Adrenal gland (tissue), 12 donors: ENCODE measurements around the gene LAMA2. TPM values are rescaled to one million over a fixed set of nuclear protein-coding genes. Genes with fewer than 3 reads are reported as not detected.

ENCODE experiments used
- DNase-seq, 7 donors: peaks; one replicate each; pipeline ENCODE4 v3.0.0-alpha.2; 2019 to 2020
- H3K27ac ChIP-seq, 5 donors: fragments of 200-600 bp; sonication (generic) in 4 of 5; 1 replicate in 3 of 5; 2 replicates in 2 of 5; pipeline versions ENCODE4 v1.5.1 to v1.8.0; 2016 to 2020; ENCODE audit warnings: mild to moderate bottlenecking in 1 of 5
- H3K27me3 ChIP-seq: fragments of 200-600 bp; 2 replicates; pipeline ENCODE4 v1.8.0; 2021
- H3K36me3 ChIP-seq, 2 donors: fragments of 200-600 bp; replicated peaks in 1 of 2; 1 replicate in 1 of 2; 2 replicates in 1 of 2; pipeline versions ENCODE4 v1.5.1 to v1.8.0; 2018 to 2022
- H3K4me1 ChIP-seq, 2 donors: fragments of 200-600 bp; replicated peaks in 1 of 2; 1 replicate in 1 of 2; 2 replicates in 1 of 2; pipeline versions ENCODE4 v1.5.1 to v1.8.0; 2018 to 2021
- H3K4me3 ChIP-seq, 4 donors: fragments of 200-600 bp; sonication (generic) in 3 of 4; one replicate each; pipeline ENCODE4 v1.5.1; 2016 to 2018
- H3K9me3 ChIP-seq, 3 donors: fragments of 200-600 bp; sonication (generic) in 1 of 3; replicated peaks in 1 of 3; 1 replicate in 2 of 3; 2 replicates in 1 of 3; pipeline versions ENCODE4 v1.5.1 to v1.8.0; 2016 to 2021
- CTCF ChIP-seq, 6 experiments: fragments of 450-650 bp in 4 of 6; fragments of 200-600 bp in 2 of 6; sonication (generic) in 1 of 6; IDR thresholded peaks; 1 replicate in 5 of 6; 2 replicates in 1 of 6; pipeline versions ENCODE4 v1.5.1 to v1.8.0; 2016 to 2021; ENCODE audit warnings: antibody characterized with exemption in 6 of 6, mild to moderate bottlenecking in 2 of 6, moderate library complexity in 1 of 6
- POLR2A ChIP-seq, 2 donors: fragments of 450-650 bp; IDR thresholded peaks; one replicate each; pipeline ENCODE4 v1.6.1; 2017; ENCODE audit warnings: antibody characterized with exemption in 2 of 2, mild to moderate bottlenecking in 2 of 2, moderate library complexity in 1 of 2
- WGBS, 4 donors: extraction: QIAGEN DNeasy Blood & Tissue Kit in 2 of 4; methylation state at CpG; one replicate each; pipeline versions ENCODE4 v1.1.5 to v1.1.7; 2013 to 2017; 5-methylcytosine and 5-hydroxymethylcytosine counted together
- intact Hi-C, 2 donors: fragments of 100-400 bp; cut with DNase I; formaldehyde crosslinking; loops; one replicate each; pipeline versions ENCODE4 v1.14.1 to v1.15.0; 2022 to 2023
- polyA plus RNA-seq, 3 donors: library from polyadenylated mRNA; stranded (reverse); fragments of 200-250 nt in 2 of 3; fragments of 350-450 nt in 1 of 3; fragmentation: Illumina TruSeq in 1 of 3; extraction: RNeasy Lipid Tissue Mini Kit (QIAGEN cat#74804) in 1 of 3; gene quantifications; one replicate each; pipeline ENCODE4 v1.2.3, GENCODE V29; 2013 to 2014
- total RNA-seq, 9 donors: library from RNA; depleted of rRNA in 4 of 9; stranded (reverse); fragments of >200 nt in 4 of 9; fragments of 120-200 nt in 1 of 9; fragmentation: NEBNext Ultra II Directional in 1 of 9; extraction: Animal tissue kit (Norgen Biotek cat#: 25700) in 1 of 9; gene quantifications; one replicate each; pipeline versions ENCODE4 v1.1.0 to v1.2.4, GENCODE V29; 2013 to 2023
- donor health status: healthy with polysubstance abuse.
- donor health status: Bipolar disorder and iron deficiency.
- donor health status: DM: yes; HTN: yes; CAD: no.
- donor health status: DM: no; HTN: no; CAD: no.
- donor health status: DM: no; HTN: no; CAD: no.
- donor health status: DM: yes; HTN: yes; CAD: no.

LAMA2 gene
- total and polyA plus RNA-seq, 12 donors, result 5.8 to 105 (median 38.9) TPM

- no peak overlapping the region for H3K4me3 ChIP-seq
- TF ChIP-seq CTCF (IDR thresholded peaks at IDR 0.05), result no peak
- no peaks in the 10 kb centered on the region for H3K9me3 ChIP-seq
- no peaks in the 10 kb centered on the region for H3K27me3 ChIP-seq
- intact Hi-C loops, result no loop called here
- no peak for DNase-seq
- no peak overlapping the region for H3K27ac ChIP-seq
- H3K36me3 ChIP-seq, result no peaks in the 10 kb centered on the region
- no peaks in the 10 kb centered on the region for H3K4me1 ChIP-seq
Measured at GRCh38 chr6:129282019-129282418, 399.1 kb downstream of the LAMA2 start.

GRCh38 chr6:129284225-129284624 lies 401.3 kb downstream of the LAMA2 start:
- TF ChIP-seq POLR2A (IDR thresholded peaks at IDR 0.05) (no peak), CTCF (IDR thresholded peaks at IDR 0.05) (no peak)
- 59 to 76% (median 71%) methylated on average over 3 of the region's 3 CpGs for WGBS, 4 donors
- H3K4me1 ChIP-seq, result no peaks in the 10 kb centered on the region
- no peak overlapping the region for H3K4me3 ChIP-seq
- no peaks in the 10 kb centered on the region for H3K36me3 ChIP-seq
- no peaks in the 10 kb centered on the region for H3K9me3 ChIP-seq
- no peak for DNase-seq
- intact Hi-C loops, result no loop called here
- no peaks in the 10 kb centered on the region for H3K27me3 ChIP-seq
- H3K27ac ChIP-seq, result no peak overlapping the region

- Histone ChIP-seq H3K4me1 (no peaks in the 10 kb centered on the region), H3K9me3 (no peaks in the 10 kb centered on the region), H3K27me3 (no peaks in the 10 kb centered on the region), H3K36me3 (no peaks in the 10 kb centered on the region), H3K27ac (no peak overlapping the region), H3K4me3 (no peak overlapping the region)
- TF ChIP-seq CTCF (IDR thresholded peaks at IDR 0.05), result no peak
- TF ChIP-seq POLR2A (IDR thresholded peaks at IDR 0.05), result no peak
- intact Hi-C loops, result no loop called here
- no peak for DNase-seq
- 74 to 79% (median 77%) methylated on average over 7 of the region's 7 CpGs for WGBS, 4 donors
Measured at GRCh38 chr6:129287231-129288177, 404.6 kb downstream of the LAMA2 start.

GRCh38 chr6:129289442-129289841 lies 406.5 kb downstream of the LAMA2 start:
- Histone ChIP-seq H3K27me3 (no peaks in the 10 kb centered on the region), H3K4me1 (no peaks in the 10 kb centered on the region), H3K27ac (no peak overlapping the region), H3K36me3 (no peaks in the 10 kb centered on the region), H3K9me3 (no peaks in the 10 kb centered on the region), H3K4me3 (no peak overlapping the region)
- intact Hi-C loops, result no loop called here
- TF ChIP-seq POLR2A (IDR thresholded peaks at IDR 0.05), result no peak
- TF ChIP-seq CTCF (IDR thresholded peaks at IDR 0.05), result no peak
- 92 to 100% (median 98%) methylated on average over 1 of the region's 1 CpG for WGBS, 4 donors
- DNase-seq, result no peak
